BJ (cell line): ENCODE results near the gene NEU1. TPM values are rescaled to one million over a fixed set of nuclear protein-coding genes. Genes with fewer than 3 reads are reported as not detected.
A peak's percentile ranks its signal among the peaks of the same experiment; 100 is the strongest.

ENCODE experiments used
- CTCF ChIA-PET: fragments of 350-600 bp; formaldehyde crosslinking; extraction: SDS; loops from one replicate; lab custom pipeline; 2021; ENCODE audit warnings: antibody characterized with exemption, inconsistent platforms; lab: Yijun Ruan, JAX
- POLR2A ChIA-PET: fragments of 300-600 bp; sonication (Branson Sonifier 250); formaldehyde crosslinking; extraction: SDS; loops from one replicate; lab custom pipeline; 2021; ENCODE audit warnings: antibody characterized with exemption; lab: Charles Lee
- DNase-seq: peaks from one replicate; pipeline ENCODE4 v3.0.0-alpha.2; 2011; ENCODE audit warnings: low read depth
- H3K27me3 ChIP-seq: 2 replicates; pipeline ENCODE4 v1.6.0; 2011; ENCODE audit warnings: low read length; ENCODE audit not compliant: control insufficient read depth, insufficient read depth
- H3K36me3 ChIP-seq: 2 replicates; pipeline ENCODE4 v1.5.1; 2011; ENCODE audit warnings: low read length; ENCODE audit not compliant: control insufficient read depth, insufficient read depth
- H3K4me3 ChIP-seq: 2 replicates; pipeline ENCODE4 v1.5.1; 2011; ENCODE audit warnings: low read depth, mild to moderate bottlenecking, control low read depth, low read length
- CTCF ChIP-seq: IDR thresholded peaks from 2 replicates; pipeline ENCODE4 v1.5.1; 2011; ENCODE audit warnings: low read depth, mild to moderate bottlenecking, control low read depth, inconsistent platforms, low read length, moderate library complexity; ENCODE audit not compliant: insufficient read depth
- polyA plus RNA-seq: library from polyadenylated mRNA; depleted of rRNA; stranded (reverse); fragments of >200 nt; gene quantifications from 2 replicates; pipeline ENCODE4 v1.2.3, GENCODE V29; 2011

NEU1 gene
- polyA plus RNA-seq, 1 experiment, result 48.1 TPM

GRCh38 chr6:31834367-31835250 lies 28.0 kb downstream of the NEU1 start:
- CTCF ChIA-PET, result interaction anchor here (1.2 kb wide), 1 partner anchor 13 kb away, joined by 3 read pairs; no protein-coding TSS in a partner anchor
- no peak for TF ChIP-seq CTCF
- Histone ChIP-seq H3K27me3 (no peaks in the 10 kb centered on the region), H3K4me3 (peak overlapping the region; percentile 98), H3K36me3 (peaks cover 9% of the 10 kb centered on the region)
- no peak for DNase-seq
- POLR2A ChIA-PET, result interaction anchor here (0.6 to 1.1 kb wide), 3 partner anchors 28 to 65 kb away, joined by 3 to 29 read pairs (median 3); partner anchors contain the start of gene VARS1

DNA sequence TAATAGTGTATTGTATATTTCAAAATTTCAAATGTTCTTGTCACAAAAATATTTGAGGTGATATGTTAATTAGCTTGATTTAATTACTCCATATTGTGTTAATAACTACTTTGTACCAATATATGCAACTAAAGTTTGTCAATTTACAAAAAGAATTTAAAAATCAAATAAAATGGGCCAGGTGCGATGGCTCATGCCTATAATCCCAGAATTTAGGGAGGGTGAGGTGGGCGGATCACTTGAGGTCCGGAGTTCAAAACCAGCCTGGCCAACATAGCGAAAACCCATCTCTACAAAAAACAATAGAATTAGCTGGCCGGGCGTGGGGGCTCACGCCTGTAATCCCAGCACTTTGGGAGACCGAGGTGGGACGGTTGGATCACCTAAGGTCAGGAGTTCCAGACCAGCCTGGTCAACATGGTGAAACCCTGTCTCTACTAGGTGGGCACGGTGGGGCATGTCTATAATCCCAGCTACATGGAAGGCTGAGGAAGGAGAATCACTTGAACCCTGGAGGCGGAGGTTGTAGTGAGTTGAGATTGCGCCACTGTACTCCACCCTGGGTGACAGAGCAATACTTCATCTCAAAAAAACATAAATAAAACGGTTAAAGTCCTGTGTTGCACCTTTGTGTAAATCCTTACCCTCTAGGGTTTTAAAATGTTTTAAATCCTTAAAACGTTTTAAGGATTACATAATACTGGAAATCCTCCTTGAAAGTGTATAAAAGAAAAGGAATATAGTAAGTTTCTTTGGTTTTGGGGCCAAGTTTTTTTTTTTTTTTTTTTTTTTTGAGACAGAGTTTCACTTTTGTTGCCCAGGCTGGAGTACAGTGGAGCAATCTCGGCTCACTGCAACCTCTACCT lies 31.0 kb downstream of the NEU1 start:
- ChIA-PET POLR2A (no interaction called here), CTCF (interaction anchor here (0.8 to 2.6 kb wide), 9 partner anchors 41 to 128 kb away, joined by 3 to 19 read pairs (median 4); partner anchors contain the start of gene ABHD16A)
- H3K4me3 ChIP-seq, result no peak overlapping the region
- DNase-seq, result no peak
- peaks cover 1% of the 10 kb centered on the region; the same call in 1 of the 2 replicates for H3K36me3 ChIP-seq
- TF ChIP-seq CTCF, result no peak
- no peaks in the 10 kb centered on the region for H3K27me3 ChIP-seq

- DNase-seq, result no peak
- ChIA-PET POLR2A (no interaction called here), CTCF (interaction anchor here (0.6 to 2.6 kb wide), 15 partner anchors 8 to 161 kb away, joined by 3 to 19 read pairs (median 4); partner anchors contain the start of genes ABHD16A, LY6G5C and MSH5)
- H3K27me3 ChIP-seq, result no peaks in the 10 kb centered on the region
- no peaks in the 10 kb centered on the region for H3K36me3 ChIP-seq
- peak overlapping the region; percentile 80 for H3K4me3 ChIP-seq
- TF ChIP-seq CTCF, result no peak
These were observed 31.7 kb downstream of the NEU1 start for GRCh38 chr6:31830886-31831335.

DNA sequence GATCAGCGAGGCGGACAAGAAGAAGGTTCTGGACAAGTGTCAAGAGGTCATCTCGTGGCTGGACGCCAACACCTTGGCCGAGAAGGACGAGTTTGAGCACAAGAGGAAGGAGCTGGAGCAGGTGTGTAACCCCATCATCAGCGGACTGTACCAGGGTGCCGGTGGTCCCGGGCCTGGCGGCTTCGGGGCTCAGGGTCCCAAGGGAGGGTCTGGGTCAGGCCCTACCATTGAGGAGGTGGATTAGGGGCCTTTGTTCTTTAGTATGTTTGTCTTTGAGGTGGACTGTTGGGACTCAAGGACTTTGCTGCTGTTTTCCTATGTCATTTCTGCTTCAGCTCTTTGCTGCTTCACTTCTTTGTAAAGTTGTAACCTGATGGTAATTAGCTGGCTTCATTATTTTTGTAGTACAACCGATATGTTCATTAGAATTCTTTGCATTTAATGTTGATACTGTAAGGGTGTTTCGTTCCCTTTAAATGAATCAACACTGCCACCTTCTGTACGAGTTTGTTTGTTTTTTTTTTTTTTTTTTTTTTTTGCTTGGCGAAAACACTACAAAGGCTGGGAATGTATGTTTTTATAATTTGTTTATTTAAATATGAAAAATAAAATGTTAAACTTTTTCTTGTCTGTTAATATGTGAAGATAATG lies 32.9 kb downstream of the NEU1 start:
- CTCF ChIA-PET, result interaction anchor here (0.7 to 2.6 kb wide), 18 partner anchors 9 to 160 kb away, joined by 3 to 19 read pairs (median 4); partner anchors contain the start of genes DDAH2, LY6G5C, MSH5 and VARS1
- Histone ChIP-seq H3K27me3 (no peaks in the 10 kb centered on the region), H3K4me3 (peak overlapping the region; percentile 80), H3K36me3 (no peaks in the 10 kb centered on the region)
- POLR2A ChIA-PET, result no interaction called here
- DNase-seq, result no peak
- TF ChIP-seq CTCF, result no peak
